NCI-H2107 (cell line): ENCODE results near the gene MAD1L1.

Source experiments
- DNase-seq: peaks from one replicate; lab custom pipeline; 2025; lab: John Stamatoyannopoulos, UW

MAD1L1 gene

GRCh38 chr7:1787681-1788235, 445.0 kb downstream of the MAD1L1 start:
- DNase-seq = no peak

GRCh38 chr7:1787241-1787640, 445.5 kb downstream of the MAD1L1 start:
- no peak for DNase-seq

GRCh38 chr7:1785839-1786238, 446.9 kb downstream of the MAD1L1 start:
- DNase-seq = no peak

GRCh38 chr7:1781369-1781768, 451.4 kb downstream of the MAD1L1 start:
- no peak for DNase-seq

- DNase-seq = no peak
These were observed 453.3 kb downstream of the MAD1L1 start for GRCh38 chr7:1779445-1779844.

- no peak for DNase-seq
These were observed 455.6 kb downstream of the MAD1L1 start for GRCh38 chr7:1777122-1777521.

GRCh38 chr7:1775389-1775788, 457.4 kb downstream of the MAD1L1 start:
- no peak for DNase-seq

- DNase-seq = no peak
These were observed 462.4 kb downstream of the MAD1L1 start for GRCh38 chr7:1770331-1770730.

GRCh38 chr7:1769286-1770200, 463.2 kb downstream of the MAD1L1 start:
- no peak for DNase-seq

GRCh38 chr7:1768832-1769231, 463.9 kb downstream of the MAD1L1 start:
- DNase-seq = no peak

GRCh38 chr7:1767524-1767923, 465.2 kb downstream of the MAD1L1 start:
- no peak for DNase-seq
